ENCODE results near the gene TRAF4. TPM values are rescaled to one million over a fixed set of nuclear protein-coding genes. Genes with fewer than 3 reads are reported as not detected.
A peak's percentile ranks its signal among the peaks of the same experiment; 100 is the strongest.
"Not testable (repeated sequence)": the region's sequence is repeated elsewhere in the genome, so short reads cannot be mapped to it uniquely, and the experiment has no call there.

TRAF4 gene
- total RNA-seq, 1 donor from 2014 or later, result 53.2 TPM

DNA sequence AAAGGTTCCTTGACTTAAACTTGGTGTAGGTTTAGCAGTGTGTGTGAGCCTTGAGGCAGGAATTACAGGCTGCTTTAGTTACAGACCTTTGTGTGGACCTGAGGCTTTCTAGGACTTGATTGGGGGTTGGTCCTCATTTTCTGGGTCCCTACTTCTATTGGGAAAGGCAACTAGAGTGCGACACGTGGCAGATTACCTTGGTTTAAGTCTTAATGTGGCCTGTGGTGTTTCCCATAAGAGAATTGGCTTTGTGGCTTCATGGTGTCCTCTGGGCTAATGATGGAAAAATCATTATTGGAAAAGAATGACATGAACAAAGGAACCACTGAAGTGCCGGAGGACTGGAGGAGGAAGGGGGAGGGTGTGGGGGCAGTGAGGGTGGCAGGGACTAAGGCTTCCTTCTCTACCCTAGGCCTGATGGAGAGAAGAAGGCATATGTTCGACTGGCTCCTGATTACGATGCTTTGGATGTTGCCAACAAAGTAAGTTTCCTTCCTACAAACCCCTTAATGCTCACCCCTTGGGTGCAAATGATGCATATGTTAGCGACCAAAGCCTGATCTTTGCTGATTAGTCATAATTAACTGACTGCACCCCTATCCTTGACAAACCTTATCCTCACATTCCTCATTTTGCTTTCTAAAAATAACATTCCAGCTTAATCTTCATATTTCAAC lies 20.5 kb upstream of the TRAF4 start:
- intact Hi-C loops (cut with DNase I), result loop anchor here (10.0 kb wide), 1 partner anchor 392 kb away; no protein-coding TSS in a partner anchor
- no peaks in the 10 kb centered on the region for H3K9me3 ChIP-seq
- peaks cover 25 to 42% of the 10 kb centered on the region in 2 donors for H3K4me1 ChIP-seq
- H3K27me3 ChIP-seq, result no peaks in the 10 kb centered on the region
- TF ChIP-seq, protein P1, sequence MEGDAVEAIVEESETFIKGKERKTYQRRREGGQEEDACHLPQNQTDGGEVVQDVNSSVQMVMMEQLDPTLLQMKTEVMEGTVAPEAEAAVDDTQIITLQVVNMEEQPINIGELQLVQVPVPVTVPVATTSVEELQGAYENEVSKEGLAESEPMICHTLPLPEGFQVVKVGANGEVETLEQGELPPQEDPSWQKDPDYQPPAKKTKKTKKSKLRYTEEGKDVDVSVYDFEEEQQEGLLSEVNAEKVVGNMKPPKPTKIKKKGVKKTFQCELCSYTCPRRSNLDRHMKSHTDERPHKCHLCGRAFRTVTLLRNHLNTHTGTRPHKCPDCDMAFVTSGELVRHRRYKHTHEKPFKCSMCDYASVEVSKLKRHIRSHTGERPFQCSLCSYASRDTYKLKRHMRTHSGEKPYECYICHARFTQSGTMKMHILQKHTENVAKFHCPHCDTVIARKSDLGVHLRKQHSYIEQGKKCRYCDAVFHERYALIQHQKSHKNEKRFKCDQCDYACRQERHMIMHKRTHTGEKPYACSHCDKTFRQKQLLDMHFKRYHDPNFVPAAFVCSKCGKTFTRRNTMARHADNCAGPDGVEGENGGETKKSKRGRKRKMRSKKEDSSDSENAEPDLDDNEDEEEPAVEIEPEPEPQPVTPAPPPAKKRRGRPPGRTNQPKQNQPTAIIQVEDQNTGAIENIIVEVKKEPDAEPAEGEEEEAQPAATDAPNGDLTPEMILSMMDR (IDR thresholded peaks at IDR 0.05), result no peak
- no peak overlapping the region for H3K4me3 ChIP-seq
- H3K27ac ChIP-seq, result no peak overlapping the region
- DNase-seq (ENCODE audit: low spot score in 2 of 2), result no peak
- H3K36me3 ChIP-seq, result peaks cover 24 to 36% of the 10 kb centered on the region in 2 donors

DNA sequence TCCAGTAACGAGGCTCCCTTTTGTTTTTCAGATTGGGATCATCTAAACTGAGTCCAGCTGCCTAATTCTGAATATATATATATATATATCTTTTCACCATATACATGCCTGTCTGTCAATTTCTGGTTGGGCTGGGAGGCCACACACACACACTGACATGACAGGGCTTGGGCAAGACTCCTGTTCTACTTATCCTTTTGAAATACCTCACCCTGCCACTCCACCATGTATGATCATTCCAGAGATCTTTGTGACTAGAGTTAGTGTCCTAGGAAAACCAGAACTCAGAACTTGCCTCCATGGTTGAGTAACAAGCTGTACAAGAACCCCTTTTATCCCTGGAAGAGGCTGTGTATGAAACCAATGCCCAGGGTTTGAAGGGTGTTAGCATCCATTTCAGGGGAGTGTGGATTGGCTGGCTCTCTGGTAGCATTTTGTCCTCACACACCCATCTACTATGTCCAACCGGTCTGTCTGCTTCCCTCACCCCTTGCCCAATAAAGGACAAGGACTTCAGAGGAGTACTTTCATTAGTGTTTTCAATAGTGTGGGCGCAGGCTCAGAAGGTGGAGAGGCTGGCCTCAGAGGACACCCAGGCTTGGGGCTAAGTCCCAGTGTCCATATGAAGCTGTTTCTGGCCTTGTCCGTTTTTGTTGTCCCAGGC lies 19.8 kb upstream of the TRAF4 start:
- intact Hi-C loops (cut with DNase I), result loop anchor here (10.0 kb wide), 1 partner anchor 391 kb away; no protein-coding TSS in a partner anchor
- H3K4me3 ChIP-seq; DNase-seq (ENCODE audit: low spot score in 2 of 2); H3K27me3 ChIP-seq; H3K27ac ChIP-seq; H3K9me3 ChIP-seq: not testable (repeated sequence)
- Histone ChIP-seq H3K4me1 (peaks cover 19 to 36% of the 10 kb centered on the region in 2 donors), H3K36me3 (peaks cover 24 to 36% of the 10 kb centered on the region in 2 donors)

DNA sequence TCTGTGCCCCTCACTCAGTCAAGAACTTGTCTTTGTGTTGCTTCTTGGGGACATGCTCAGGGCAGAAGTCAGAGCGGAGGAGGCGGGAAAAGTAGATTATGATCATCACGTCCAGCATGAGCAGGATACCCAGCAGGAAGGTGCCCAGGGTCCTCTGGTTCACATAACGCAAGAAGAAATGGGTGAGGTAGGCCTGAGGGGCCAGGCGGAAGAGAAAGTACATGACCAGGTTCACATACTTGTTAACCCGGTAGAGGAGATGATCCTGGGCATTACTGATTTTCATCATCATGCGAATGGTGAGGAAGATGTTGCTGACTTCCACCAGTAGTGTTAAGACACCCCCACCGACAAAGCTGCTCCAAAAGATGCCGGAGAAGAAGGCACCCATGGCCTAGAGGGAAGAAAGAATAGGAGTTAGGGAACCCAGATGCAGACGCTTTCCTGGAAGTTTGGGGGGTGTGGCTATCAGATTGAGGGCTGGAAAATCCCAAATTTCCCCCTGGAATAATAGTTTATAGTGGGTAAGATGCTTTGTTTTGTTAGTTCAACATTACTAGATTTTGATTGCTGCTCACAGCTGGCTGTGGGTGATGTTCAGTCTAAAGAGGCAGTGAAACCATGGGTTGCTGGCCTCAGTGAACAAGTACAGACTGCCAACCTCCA lies 19.2 kb upstream of the TRAF4 start:
- Histone ChIP-seq H3K4me1 (peaks cover 17 to 36% of the 10 kb centered on the region in 2 donors), H3K27ac (peak overlapping the region; percentile 66 to 93), H3K9me3 (no peaks in the 10 kb centered on the region), H3K36me3 (peaks cover 24 to 36% of the 10 kb centered on the region in 2 donors), H3K27me3 (no peaks in the 10 kb centered on the region), H3K4me3 (peak overlapping the region in 1 of 2 donors; percentile 83)
- DNase-seq (ENCODE audit: low spot score in 2 of 2), result no peak
- TF ChIP-seq, protein P1 (IDR thresholded peaks at IDR 0.05), result no peak
- intact Hi-C loops (cut with DNase I), result loop anchor here (5.0 to 10.0 kb wide), 3 partner anchors 38 to 390 kb away; partner anchors contain the start of gene FLOT2

DNA sequence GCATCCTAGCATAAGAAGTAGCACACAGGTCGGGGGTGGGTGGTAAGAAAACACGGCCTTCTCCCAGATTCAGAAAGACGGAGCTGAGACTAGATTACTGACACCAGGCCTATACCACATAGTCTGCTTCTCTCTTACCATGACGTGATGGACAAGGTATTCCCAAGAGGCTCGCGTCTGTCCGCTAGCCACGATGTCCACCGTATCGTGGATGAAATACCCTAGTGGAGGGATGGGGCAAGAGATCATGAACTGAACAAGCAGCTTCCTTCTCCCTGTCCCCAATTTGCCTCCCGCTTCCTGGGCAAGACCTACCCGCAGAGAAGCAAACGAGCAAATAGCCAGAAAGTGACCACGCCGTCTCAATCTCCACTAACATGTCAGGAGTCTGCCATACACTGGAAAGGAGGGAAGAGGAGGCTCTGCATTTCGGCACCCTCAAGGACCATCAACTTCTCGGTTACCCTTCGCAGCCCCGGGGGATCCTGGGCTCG lies 18.6 kb upstream of the TRAF4 start:
- TF ChIP-seq, protein P1 (IDR thresholded peaks at IDR 0.05), result no peak
- H3K4me1 ChIP-seq, result peaks cover 17 to 36% of the 10 kb centered on the region in 2 donors
- no peaks in the 10 kb centered on the region for H3K27me3 ChIP-seq
- peaks cover 24 to 36% of the 10 kb centered on the region in 2 donors for H3K36me3 ChIP-seq
- intact Hi-C loops (cut with DNase I), result loop anchor here (5.0 to 10.0 kb wide), 3 partner anchors 37 to 390 kb away; partner anchors contain the start of gene FLOT2
- H3K27ac ChIP-seq, result peak overlapping the region; percentile 66 to 93
- H3K4me3 ChIP-seq, result peak overlapping the region; percentile 53 to 83
- no peak for DNase-seq (ENCODE audit: low spot score in 2 of 2)
- no peaks in the 10 kb centered on the region for H3K9me3 ChIP-seq

DNA sequence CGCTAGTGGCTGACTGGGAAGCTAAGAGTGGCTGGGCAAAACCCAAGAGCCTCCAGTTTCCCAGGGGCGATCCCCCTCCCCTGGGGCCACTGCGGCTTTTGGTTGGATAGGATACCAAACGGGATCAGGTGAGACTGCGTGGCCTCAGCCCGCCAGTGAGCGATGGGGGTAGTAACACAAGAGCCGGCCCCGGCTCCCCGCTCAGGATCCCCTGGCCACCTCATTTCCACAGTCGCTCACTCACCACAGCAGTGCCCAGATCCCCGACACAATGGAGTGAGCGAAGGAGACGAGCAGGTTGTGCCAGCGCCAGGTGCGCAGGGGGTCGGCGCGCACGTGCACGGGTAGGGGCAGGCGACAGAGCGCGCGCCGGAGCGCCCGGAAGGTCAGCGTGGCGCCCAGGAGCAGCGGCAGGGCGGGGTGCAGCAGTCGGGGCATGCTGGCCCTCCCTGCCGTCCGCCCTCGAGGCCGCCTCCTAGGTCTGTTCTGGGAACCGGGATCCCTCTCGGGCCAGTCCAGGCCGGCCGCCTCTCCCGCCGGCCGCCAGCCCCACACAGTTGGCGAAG lies 18.1 kb upstream of the TRAF4 start:
- TF ChIP-seq, protein P1 (IDR thresholded peaks at IDR 0.05), result no peak
- Histone ChIP-seq H3K4me3 (peak overlapping the region; percentile 53 to 83), H3K27me3 (no peaks in the 10 kb centered on the region), H3K27ac (peak overlapping the region; percentile 66 to 93), H3K36me3 (peaks cover 24 to 36% of the 10 kb centered on the region in 2 donors), H3K9me3 (no peaks in the 10 kb centered on the region), H3K4me1 (peaks cover 17 to 30% of the 10 kb centered on the region in 2 donors)
- intact Hi-C loops (cut with DNase I), result loop anchor here (2.0 to 10.0 kb wide), 5 partner anchors 37 to 389 kb away; partner anchors contain the start of gene FLOT2
- no peak for DNase-seq (ENCODE audit: low spot score in 2 of 2)

Data from ascending aorta (tissue), 2 donors.